GM21360 (cell line): ENCODE results near the gene ATP10A.

Source experiments
- ATAC-seq: cut with Tn5 transposase; IDR thresholded peaks from one replicate; pipeline ENCODE4 v1.9.1; 2021; ENCODE audit warnings: mild to moderate bottlenecking, moderate library complexity; ENCODE audit not compliant: unreplicated experiment

ATP10A gene

DNA sequence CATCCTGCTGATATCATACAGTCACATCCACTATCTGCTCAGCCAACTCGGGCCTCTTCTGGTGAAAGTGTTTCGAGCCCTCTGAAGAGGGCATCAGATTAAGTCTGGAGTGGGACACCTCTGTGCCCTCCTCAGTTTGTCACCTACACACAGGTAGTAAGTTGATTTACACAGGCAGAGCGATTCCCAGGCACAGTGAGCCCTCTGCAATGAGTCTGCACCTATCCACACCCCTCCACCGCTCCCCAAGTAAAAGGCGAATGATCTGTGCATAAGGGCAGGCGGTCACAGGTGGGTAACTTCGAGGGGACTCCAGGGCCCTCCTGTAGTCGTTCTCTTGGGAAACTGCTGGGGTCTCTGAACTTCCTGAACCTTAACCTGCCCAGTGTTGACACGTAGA is 152.0 kb downstream of the ATP10A start:
- no peak for ATAC-seq

- ATAC-seq = no peak
These were observed 152.9 kb downstream of the ATP10A start for GRCh38 chr15:25710184-25710583.

DNA sequence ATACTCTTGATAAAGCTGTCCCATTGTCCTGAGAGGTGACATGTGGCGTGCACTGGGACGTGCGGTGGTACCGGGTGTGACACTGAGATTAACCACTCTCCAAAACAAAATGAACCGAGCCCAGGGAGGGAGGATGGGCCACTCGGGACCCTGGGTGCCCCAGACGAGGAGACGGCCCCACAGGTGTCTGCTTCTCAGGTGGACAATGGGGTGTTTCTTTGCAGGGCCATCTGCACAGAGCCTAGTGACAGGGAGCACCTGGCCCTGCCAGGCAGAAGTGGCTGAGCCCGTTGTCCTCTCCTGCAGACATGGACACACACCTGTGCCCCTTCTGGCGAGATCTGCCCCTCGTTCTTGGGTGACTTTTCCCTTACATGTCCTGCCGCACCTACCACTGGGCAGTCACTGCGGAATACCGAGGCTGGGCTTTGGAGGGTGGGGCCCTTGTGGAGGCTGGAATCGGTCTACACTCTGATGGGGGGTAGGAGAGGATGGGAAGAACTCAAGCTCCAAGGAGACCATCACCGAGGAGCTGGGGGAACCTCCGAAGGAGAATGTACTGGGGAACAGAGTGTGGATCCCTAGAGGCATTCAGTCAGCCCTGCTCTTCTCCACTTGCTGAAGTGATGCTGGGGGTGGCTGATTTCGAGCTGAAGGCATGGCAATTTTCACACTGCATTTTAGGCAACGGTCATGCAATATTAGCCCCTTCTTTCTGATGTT is 153.5 kb downstream of the ATP10A start:
- no peak for ATAC-seq

DNA sequence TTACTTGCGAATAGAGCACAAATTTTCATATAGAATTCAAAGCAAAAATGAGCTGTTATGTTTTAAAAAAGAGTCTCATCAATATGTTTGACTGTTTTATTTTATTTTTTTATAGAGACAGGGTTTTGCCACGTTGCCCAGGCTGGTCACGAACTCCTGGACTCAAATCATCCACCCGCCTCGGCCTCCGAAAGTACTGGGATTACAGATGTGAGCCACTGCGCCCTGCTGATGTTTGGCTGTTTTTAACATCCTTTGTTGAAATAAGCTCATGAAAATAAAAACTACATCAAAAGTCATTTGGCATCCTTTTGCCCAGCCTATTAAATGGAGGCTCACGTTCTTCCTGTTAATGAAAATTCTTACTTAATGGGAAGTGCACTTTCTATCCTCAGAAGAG is 154.7 kb downstream of the ATP10A start:
- no peak for ATAC-seq

- no peak for ATAC-seq
These were observed 155.3 kb downstream of the ATP10A start for GRCh38 chr15:25707656-25708365.

- no peak for ATAC-seq
These were observed 156.8 kb downstream of the ATP10A start for GRCh38 chr15:25706176-25706955.

DNA sequence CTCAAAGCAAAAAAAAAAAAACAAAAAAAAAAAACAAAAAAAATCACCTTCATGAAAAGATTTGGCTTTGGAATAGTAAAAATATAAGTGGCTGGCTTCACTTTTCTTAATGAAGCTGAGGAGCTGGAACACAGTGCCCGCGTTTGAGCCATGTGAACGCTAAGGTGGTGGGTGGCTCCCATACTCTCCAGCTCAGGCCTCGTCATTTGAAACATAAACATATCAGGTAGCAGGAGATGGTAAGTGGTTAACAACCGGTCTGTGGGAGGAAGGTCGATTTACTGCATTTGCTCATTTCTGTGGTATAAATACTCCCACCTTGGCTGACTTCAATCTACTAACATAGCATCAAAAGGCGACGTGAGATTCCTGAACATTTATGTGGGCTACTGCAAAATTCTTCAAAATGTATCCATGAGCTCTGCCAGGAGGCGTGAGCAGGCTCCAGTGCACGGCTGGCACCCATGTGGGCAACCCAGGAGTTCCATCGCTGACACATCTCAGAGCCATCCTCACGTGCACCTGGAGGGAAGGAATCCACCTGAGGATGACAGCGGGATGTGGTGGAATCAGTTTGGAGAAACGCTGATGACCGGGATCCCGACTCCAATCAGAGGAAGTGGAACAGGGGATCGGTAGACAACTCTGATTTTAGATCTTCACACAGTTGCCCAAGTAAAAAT is 157.6 kb downstream of the ATP10A start:
- no peak for ATAC-seq

DNA sequence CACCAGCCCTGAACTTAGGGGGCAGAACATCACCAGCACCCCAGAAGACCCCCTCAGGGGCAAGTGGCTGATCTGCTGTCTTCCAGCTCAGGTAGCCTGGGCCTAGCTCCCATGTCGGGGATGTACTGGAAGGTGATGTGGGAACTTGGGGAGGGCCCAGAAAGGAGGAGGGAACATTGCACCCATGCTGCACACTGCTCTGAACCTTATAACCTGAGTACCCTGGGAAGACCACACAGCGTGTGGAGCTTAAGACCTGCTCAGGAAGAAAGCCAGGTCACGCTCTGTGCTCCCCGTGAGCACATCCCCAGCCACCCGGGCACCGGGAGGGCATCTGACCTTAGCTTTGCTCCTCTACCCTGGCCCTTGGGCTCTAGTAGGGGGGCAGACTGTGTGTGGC is 159.4 kb downstream of the ATP10A start:
- no peak for ATAC-seq

DNA sequence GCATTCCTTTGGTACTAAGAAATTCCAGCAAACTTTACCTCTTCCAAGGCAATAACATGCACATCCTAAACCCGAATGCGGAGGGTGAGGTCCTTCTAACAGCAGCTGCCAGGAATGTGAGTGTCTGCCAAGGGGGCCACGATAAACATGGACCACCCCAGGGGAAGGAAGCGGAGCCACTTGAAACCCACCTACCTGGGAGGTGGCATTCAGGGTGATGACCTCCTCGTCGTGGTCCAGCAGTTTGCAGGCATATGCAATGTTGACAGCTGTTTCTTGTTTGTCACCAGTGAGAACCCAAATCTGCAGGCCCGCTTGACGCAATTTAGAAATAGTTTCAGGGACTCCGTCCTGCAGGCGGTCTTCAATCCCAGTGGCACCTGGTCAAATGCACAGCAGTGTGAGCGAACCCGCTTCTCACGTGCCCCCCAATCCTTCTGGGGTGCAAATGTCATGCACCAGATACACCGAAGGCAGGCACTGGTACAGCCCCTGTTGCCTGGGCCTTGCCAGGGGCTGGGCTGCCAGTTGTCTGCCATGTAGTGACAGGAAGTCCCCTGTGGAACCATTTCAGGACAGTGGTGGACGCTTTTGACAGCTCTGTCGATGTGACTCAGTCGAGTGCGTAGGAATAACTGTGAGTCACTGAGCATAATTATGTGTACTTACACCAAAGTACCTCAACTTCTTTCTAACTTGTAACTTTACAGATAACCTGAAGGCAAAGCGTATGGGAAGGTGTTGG is 161.2 kb downstream of the ATP10A start:
- no peak for ATAC-seq

- ATAC-seq = no peak
These were observed 162.2 kb downstream of the ATP10A start for GRCh38 chr15:25700916-25701315.

DNA sequence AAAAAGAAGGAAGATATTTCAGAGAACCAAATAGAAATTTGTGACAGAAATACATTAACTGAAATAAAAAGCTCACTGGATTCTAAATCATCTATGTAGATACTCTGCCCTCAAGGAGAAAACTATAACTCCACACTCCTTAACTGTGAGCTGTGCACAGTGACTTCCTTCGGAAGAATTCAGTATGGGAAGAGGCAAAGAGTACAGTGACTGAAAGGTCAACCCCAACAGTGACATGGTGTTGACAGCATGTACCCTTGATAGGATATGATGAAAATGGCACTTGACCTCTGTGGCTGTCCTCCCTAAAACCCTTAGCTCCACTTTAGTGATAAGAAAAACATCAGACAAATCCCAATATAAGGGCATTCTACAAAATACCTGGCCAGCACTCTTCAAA is 165.5 kb downstream of the ATP10A start:
- ATAC-seq = no peak

- ATAC-seq = no peak
These were observed 167.0 kb downstream of the ATP10A start for GRCh38 chr15:25695875-25696760.

DNA sequence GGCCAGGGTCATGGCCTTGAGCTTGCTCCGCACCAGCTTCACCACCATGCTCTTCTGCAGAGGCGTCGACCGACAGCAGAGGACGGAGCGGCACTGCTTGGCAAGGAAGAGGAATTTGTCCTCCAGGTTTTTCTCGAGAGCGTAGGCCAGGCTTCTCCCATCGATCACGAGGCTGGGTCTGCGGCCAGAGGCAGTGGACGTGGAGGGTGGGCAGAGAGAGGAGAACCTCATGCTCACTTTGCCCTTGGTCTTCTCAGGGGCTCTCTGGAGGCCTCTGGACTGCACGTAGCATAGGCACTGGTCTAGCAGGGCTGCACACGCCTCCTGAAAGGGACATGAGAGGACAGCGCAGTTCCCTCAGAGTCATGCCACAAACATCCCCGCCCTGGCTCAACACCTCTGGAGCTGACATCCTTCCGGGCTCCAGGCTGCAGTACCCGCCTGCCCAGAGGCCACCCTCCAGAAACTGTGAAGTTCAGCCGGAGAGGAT is 168.3 kb downstream of the ATP10A start:
- ATAC-seq = no peak

DNA sequence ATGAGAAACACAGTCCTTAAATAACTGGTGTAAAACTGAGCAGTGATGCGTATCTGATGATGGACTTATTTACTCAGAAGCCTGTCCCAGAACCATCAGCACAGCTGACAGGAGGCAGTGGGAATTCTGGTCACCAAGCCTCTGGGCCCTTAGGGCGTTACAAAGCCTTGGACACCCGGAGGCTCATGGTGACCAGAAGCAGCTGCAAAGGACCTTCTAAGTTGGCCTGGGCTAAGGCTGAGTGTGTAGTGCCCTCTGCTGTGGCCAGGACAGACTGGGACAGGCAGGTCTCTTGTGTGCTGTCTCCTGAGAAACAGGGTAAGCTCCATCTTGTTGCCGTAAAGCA is 168.9 kb downstream of the ATP10A start:
- no peak for ATAC-seq

DNA sequence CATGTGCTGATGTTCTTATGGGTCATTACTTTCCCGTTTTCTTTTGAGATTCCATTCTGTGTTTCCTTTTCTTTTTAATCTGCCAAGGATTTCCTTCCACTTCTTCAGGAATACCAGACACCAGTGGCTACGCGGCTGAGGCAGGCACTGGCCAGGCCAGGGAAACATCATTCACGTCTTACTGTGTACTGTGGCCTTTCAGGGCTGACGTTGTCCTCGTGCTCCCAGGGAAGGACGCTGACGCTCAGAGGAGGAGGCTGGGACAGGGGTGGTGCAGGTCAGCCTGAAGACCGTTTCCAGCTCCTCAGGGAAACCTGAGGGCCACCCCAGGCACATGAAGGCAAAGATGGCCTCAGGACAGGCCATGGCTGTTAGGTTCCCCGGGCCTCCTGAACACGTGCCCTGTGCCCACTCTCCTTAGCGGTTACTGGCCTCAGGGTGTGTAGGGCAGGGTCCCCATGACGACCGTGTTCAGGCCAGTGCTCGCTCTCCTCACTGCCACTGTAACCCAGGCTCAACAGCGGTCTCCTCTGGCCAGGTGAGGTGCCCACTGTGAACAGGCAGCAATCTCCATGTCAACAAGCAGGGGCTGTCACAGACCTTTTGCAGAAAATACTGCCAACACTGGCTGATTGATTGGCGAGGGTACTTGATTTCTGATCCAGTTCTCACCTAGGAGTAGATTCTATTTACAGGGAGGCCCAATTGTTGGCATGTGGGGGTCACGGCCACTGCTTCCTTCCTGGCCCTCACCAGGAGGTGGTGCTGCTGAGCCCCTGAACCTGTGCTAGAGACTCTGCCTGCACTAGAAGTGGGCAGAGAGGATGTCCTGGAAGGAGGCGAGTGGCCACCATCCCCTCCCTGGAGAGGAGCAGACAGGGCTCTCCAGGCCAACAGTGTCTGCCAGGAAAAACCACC is 169.5 kb downstream of the ATP10A start:
- no peak for ATAC-seq

DNA sequence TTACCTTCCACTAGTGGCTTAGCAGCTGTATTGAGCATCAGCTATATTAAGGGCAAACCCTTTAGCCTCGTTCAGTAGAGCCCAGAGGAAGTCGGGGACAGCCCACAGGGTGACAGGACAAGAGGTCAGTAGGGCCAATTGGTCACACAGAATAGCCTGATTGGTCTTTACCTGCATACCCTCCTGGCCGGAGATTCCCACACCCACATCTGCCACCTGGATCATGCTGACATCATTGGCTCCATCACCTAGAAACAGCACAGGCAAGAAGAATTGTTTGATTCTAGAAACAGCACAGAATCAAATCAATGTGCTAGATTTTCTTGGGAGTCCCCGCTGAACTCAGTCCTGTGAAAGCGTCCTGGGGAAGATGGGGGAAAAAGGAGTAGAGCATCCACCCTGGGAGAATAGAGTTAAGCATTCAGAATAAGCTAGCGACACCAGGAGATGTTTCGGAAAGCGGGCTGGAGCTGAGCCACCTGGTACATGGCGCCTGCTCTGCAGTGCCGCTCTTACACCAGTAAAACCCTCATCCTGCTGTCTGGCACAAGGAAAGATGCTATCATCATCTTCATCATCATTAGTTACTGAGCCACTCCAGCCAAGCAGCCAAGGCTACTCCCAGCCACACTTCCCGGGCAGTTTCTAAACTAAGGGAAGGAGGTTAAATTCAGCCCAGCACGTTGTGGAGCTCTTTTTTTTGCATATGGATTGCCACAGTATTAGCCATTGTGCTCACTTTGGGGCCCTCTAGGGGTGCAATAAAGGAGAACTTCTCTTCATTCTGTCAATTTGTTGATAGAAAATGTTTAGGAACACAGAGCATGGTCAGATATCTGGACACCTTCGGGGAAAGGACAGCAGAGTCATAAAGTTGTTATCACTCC is 171.3 kb downstream of the ATP10A start:
- no peak for ATAC-seq
